Muscle of arm (tissue), 14 donors: ENCODE data around the gene TSACC. TPM values are rescaled to one million over a fixed set of nuclear protein-coding genes. Genes with fewer than 3 reads are reported as not detected.
"Not testable (repeated sequence)": the region's sequence is repeated elsewhere in the genome, so short reads cannot be mapped to it uniquely, and the experiment has no call there.

ENCODE experiments used
- DNase-seq: peaks from one replicate; pipeline ENCODE4 v3.0.0-alpha.2; 2013
- long read RNA-seq, 11 donors: transcript quantifications; one replicate each; lab custom pipeline, GENCODE V29; 2026
- polyA plus RNA-seq, 12 donors: library from polyadenylated mRNA; unstranded; fragments of 120-200 nt; gene quantifications; one replicate each; pipeline ENCODE4 v1.2.1, GENCODE V29; 2013; ENCODE audit not compliant: insufficient read length in 12 of 12

The TSACC gene
- 1 to 10 TPM in 4 of 12 donors, under 1 TPM in 6, not detected in 2; 0.60 to 1.4 (median 0.89) TPM for polyA plus RNA-seq
- long read RNA-seq, donor 1 = 0 reads
- long read RNA-seq, donor 2 = 0 reads
- long read RNA-seq, donor 3, partial matches to known transcripts = 0 of 1 reads
- long read RNA-seq, donor 3, other reads (novel, unspliced or antisense) = 0 of 1 reads
- long read RNA-seq, donor 4 = 0 reads
- long read RNA-seq, donor 5 = 0 reads
- long read RNA-seq, donor 6 = 0 reads
- long read RNA-seq, donor 7 = 0 reads
- long read RNA-seq, donor 8, partial matches to known transcripts = 0 of 1 reads
- long read RNA-seq, donor 8, other reads (novel, unspliced or antisense) = 0 of 1 reads
- long read RNA-seq, donor 9 = 0 reads
- long read RNA-seq, donor 10, partial matches to known transcripts = 150 of 150 reads
- long read RNA-seq, donor 10, other reads (novel, unspliced or antisense) = 0 of 150 reads
- long read RNA-seq, donor 11 = 0 reads

DNA sequence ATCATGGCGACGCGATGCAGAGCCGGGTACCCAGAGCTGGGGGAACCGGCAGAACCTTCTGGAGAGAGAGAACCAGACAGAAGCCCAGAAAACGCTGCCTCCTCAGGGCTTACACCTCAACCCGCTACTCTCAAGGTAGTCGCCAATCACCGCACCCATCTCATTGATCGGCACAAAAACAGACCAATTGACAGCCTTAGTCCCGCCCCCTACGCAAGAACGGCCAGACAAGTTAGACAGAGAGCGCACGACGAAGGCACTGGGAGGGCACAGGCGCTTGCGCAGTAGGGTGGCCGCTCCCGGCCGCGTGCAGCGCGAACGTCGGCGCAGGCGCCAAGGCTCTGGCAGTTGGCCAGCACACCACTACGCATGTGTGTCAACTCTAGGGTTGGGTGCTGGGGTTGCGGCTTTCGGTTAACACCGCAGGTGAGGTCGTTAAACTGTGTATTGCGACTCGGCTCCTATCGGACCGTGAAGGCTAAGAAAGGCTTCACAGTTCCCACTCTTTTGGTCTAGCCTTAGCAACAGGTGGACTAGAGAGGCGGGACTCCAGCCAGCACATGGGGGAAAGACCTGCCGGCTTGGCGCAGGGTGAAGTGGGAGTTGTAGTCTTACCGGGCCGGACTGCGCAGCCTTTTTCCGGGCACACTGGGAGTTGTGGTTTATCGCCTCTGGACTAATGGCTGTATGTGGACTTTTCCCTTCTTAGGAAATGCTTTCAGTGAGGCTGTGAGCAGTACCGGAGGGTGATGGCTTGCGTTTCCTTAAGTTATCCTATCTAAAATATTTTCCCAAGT lies at the start of gene TSACC, which contains the start of gene CCT3:
Gene TSACC, plus strand, starts transcription at position 347 of the 797 bp plus-strand sequence. CDS start 1,232 bp downstream, outside the sequence.
Gene CCT3, minus strand, starts transcription at position 113 of the 797 bp plus-strand sequence. Its CDS starts 108 bp downstream, at position 5.
- peak; percentile 100 for DNase-seq

DNA sequence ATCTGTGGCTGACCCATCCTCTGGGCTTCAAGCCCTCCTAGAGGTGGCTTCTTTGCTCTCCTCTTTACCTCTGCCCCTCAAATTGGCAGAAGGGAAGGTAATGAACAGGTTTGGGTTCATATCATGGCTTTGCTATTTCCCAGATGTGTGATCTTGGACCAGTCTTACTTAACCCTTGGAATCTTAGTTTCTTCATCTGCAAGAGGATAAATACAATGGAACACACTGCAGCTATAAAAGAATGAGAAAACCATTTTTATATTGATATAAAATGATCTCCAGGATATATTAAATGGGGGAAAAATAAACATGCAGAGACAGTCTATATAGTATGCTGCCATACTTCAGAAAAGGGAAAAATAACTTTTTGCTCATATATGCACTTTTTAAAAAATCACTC lies 48.5 kb upstream of the TSACC start:
- DNase-seq = no peak

DNA sequence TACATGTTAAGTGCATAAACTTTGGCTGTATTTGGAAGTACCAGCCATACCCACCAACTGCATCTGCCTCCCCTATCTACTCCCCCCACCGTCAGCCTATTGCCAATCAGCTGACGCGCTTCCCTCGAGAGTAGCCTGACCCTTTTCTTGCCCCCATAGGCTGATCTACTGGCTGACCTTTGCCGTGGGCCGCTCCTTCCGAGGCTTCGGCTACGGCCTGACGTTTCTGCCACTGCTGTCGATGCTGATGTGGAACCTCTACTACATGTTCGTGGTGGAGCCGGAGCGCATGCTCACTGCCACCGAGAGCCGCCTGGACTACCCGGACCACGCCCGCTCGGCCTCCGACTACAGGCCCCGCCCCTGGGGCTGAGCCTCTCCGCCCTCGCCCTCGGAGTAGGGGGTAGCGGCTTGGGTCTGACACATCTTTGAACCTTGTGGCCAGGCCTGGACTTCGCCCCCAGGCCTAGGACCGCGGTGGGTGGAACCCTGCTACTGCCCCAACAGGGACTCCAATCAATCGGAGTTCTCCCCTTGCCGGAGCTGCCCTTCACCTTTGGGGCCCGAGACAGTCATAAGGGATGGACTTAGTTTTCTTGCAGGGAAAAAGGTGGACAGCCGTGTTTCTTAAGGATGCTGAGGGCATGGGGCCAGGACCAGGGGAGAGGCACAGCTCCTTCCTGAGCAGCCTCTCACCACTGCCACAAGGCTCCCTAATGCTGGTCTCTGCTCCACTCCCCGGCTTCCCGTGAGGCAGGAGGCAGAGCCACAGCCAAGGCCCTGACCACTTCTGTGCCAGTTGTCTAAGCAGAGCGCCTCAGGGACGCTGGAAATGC lies 46.9 kb upstream of the TSACC start:
- peak; percentile 85 for DNase-seq

DNA sequence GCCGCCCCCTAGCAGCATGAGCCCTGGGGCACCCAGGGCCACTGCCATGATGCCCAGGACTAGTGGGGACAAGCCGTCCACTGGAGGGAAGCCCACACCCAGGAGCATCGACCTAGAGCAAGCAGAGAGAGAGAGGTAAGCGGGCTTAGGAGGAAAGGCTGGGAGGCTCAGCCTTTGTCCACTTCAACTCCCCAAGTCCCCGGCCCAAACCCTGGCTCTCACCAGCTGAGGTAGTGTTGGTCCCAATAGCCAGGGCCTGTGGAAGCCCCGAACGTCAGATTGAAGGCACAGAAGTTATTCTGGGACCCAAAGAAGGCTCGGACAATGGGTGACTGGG lies 45.3 kb upstream of the TSACC start:
- no peak for DNase-seq

DNA sequence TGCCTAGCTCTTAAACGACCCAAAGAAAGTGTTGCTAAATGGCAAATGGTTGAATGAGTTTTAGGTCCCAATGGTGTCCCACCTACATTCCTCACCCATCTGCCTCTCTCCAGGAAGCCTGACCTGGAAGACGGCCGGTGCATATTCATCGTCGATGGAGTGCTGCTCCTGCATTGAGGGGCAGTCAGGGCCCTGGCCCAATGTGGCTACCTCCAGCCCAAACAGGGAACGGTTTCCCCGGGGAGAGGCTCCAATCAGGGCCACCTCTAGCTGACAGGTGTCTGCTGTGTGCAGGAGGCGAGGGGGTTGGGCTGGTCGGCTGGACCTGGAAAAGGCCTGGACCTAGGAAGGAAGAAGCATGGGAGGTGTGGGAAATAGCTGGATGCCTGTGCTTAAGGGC lies 44.4 kb upstream of the TSACC start:
- no peak for DNase-seq

DNA sequence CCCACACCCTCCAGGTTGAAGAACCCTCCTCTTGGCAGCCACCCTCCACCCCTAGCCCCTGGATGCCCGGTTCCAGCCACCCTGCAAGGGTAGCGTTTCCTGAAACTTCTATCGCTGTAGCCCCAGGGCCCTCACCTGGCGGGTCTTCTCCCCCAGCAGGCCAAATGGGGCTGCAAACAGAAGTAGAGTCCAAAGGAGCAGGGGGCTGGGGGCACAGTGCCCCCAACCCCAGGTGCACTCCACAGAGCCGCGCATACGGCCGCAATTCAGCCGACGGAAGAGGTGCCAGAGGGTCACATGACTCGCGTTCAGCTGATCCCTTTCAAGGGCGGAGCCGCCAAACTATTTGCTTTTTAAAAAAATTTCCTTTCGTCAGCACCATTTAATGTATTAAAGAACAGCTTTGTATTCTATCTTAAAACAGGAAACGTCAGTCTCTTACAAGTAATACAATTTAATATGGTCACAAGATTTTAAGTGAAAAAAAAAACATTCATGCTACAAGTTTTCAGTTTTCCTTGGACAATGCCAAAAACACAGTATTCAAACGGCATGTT lies 42.9 kb upstream of the TSACC start, which contains the start of gene GLMP:
Gene GLMP, minus strand, starts transcription at position 289 of the 557 bp plus-strand sequence. Its CDS starts 34 bp downstream, at position 255.
- peak; percentile 85 for DNase-seq

DNA sequence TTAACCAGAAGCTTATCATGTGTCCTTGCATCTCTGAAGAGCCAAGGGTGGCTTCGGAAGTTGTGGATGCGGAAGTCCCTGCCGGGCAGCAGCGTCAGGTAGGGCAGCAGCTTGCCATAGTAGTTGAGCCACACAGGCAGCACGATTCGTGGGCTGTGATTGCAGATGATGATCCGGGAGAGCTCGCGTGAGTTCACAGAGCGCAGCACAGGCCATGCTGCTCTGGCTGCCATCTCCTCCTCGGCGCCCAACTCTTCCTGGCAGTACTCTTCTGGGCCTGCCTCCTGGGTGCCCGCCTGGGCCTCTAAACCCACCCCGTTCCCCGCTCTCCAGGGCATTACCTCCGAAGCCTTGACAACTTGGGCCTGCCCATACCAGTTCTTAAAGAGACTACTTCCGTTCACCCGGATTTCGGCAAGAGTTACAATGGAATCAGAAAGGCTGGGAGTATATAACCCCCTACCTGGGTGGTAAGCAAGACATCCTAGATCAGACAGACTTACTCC lies 39.4 kb upstream of the TSACC start, which contains the start of gene VHLL:
Gene VHLL, minus strand, starts transcription at position 456 of the 506 bp plus-strand sequence. Its CDS starts 118 bp downstream, at position 338.
- DNase-seq = no peak

DNA sequence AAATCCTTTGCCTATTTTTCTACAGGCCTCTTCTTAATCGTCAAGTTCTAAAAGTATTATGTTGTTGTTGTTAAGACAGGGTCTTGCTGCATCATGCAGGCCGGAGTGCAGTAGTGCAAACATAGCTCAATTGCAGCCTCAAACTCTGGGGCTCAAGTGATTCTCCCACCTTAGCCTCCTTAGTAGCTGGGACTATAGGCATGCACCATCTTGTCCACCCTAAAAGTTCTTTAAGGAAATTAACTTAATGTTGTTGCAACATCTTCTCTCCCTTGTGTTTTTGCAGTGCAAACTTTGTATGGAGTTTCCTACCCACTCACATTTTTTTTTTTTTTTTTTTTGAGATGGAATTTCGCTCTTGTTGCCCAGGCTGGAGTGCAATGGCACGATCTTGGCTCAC lies 35.1 kb upstream of the TSACC start:
- DNase-seq = no peak

DNA sequence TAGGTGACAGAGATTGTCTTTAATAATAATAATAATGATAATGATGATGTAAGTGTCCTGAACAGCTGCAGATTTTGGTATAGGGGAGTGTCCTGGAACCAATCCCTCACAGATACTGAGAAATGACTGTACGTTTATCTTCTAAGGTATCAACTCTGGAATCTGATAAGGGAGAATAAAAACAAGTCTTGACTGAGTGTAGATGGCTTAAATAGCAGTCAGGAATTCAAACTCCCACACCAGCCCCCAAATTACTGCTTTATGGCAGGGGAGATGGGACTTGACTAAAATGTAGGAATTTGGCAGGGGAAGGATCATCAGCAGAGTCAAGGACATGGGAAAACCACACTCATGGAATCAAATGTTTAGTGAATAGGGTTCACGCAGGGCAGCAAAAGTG lies 33.1 kb upstream of the TSACC start:
- no peak for DNase-seq

DNA sequence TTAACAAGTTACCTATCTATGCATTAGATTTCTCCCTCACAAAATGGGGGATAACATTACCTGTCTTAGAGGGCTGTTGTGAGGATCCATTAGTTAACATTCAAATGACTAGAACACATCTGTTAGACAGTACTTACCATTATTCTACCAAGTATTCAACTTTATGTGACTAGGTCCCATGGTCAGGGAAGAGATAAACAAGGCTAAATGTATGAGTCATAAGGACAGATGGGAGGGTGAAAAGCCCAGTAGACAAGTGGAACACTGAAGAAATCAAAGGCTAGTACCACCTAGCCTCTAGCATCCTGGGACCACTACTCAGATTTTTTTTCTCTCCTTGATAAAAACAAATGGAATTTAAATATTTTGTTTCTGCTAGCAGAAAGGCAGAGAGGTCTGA lies 30.2 kb upstream of the TSACC start:
- DNase-seq = no peak

DNA sequence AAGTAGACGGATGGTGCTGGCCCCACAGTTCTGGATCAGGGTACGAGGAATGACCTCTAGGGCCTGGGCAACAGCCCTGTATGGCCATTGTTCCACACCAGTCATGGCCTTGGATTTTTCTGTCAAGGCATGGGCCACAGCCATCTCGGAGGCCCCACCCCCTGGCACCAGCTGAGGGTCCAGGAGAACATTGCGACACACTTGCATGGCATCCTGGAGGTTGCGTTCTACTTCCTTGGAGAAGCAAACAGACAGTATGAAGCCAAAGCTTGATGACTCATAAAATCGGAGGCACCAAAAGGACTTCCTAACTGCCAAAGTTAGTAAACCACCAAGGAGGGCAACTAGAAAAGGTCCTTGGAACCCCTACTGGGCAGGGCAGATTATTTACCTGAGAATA lies 27.4 kb upstream of the TSACC start:
- no peak for DNase-seq

DNA sequence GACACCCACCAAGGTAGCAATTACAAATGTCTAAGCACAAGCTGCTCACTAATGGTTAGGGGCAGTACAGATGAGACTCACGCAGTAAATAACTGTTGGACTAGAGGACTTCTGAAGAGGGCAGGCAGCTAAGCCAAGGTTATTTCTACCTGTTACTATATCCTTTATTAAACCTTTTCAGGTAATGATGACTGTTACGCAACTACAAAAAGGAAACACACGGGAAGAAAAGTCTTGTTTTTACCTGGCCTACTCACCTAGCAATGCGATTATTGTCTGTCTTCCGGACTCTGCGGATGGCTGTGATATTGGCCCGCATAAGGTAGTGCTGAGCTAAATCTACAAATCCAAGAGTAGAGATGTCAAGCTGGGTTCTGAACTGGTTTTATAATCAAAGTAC lies 21.4 kb upstream of the TSACC start:
- DNase-seq = no peak

DNA sequence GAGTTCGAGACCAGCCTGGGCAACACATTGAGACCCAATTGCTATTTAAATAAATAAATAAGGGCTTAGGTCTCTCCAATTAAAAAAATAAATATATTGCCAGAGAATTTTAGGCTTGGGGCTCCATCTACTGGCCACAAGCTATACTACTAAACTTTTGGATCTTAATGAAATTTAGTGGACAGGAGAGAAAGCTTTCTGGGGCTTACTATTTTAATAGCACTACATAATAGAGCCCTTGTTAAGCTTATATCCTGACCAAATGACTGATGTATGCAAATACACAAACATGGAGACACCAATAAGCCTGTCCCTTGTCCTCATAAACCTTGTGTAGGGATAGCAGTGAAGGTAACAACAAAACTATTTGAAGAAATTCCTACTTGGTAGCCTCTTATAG lies 18.7 kb upstream of the TSACC start:
- peak; percentile 8 for DNase-seq

DNA sequence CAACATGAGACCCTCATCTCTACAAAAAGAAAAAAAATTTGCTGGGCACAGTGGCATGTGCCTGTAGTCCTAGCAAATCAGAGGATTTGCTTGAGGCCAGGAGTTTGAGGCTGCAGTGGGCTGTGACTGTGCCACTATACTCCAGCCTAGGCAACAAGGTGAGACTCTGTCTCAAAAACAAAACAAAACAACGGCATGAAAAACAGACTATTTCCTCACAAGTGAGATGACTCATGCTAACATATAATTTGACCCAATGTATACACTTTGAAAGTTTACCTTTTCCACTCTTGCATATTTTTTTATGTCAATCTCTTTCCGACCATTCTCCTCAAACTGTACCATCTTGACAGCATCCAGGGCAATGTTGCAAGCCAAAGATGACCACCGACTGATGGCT lies 17.8 kb upstream of the TSACC start:
- DNase-seq = no peak

DNA sequence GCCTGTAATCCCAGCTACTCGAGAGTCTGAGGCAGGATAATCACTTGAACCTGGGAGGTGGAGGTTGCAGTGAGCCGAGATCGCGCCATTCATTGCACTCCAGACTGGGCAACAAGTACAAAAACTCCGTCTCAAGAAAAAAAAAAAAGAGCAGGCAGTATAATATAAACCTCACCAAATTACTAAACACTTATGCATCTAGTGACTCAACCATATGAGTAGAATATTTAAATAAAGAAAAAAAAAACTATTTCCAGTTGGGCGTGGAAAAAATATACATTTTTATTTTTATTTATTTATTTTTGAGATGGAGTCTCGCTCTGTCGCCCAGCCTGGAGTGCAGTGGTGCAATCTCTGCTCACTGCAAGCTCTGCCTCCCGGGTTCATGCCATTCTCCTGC lies 15.1 kb upstream of the TSACC start:
- DNase-seq = not testable (repeated sequence)

DNA sequence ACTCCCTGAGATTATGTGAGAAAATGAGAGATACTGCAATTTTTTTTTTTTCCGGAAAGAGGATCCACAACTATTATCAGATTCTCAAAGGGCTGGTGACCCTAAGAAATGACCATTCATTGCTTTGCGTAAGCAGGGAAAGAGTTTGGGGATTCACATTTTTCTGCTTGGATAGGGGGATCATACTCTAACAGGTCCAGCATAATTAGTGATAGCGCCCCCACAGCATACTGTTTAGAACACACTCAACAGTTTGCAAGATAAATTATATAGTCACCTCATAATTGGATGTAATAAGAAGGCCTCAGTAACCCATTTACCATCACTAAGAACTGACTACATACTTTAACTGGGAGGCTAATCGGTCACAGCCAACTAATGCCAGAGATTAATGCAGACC lies 2.1 kb upstream of the TSACC start:
- no peak for DNase-seq

DNA sequence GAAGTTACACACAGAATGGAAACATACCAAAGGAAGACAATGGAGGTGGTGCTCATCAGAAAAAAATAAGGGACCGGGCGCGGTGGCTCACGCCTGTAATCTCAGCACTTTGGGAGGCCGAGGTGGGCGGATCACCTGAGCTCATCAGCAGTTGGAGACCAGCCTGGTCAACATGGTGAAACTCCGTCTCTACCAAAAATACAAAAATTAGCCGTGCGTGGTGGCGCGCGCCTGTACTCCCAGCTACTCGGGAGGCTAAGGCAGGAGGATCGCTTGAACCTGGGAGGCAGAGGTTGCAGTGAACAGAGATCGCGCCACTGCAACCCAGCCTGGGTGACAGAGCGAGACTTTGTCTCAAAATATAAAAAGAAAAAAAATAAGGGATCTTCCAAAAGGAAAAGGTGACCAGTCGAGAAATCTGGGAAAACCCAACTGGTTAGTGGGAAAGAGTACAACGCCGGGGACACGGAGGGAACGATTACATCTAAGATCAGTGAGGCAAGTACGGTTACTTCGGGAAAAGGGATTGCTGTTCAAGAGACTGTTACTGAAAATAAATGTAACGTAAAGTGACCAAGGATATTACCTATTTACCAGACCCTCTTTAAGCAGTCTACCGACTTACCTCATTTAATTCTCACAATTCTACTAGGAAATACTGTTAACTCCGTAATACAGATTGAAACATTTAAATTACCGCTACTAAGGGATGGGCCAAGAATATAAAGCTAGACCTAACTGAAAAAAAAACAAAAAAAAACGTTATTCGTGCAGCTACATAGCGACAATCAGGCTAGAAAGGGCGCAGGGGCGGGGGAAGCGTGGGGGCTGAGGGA lies 1.1 kb upstream of the TSACC start:
- no peak for DNase-seq

DNA sequence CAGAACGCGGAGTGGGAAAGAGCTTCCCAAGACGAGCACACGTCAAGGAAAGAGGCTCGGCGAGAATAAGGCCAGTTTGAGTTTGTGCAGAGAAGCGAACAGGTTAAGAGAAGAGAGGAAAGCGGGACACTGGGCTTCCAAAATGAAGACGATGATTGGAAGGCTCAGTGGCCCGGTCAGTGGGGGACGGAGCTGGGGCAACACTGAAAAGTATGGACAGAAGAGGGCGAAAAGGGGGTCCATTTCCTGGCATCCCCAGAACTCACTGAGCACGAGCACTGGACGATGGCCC lies 492 bp upstream of the TSACC start:
- DNase-seq = no peak

DNA sequence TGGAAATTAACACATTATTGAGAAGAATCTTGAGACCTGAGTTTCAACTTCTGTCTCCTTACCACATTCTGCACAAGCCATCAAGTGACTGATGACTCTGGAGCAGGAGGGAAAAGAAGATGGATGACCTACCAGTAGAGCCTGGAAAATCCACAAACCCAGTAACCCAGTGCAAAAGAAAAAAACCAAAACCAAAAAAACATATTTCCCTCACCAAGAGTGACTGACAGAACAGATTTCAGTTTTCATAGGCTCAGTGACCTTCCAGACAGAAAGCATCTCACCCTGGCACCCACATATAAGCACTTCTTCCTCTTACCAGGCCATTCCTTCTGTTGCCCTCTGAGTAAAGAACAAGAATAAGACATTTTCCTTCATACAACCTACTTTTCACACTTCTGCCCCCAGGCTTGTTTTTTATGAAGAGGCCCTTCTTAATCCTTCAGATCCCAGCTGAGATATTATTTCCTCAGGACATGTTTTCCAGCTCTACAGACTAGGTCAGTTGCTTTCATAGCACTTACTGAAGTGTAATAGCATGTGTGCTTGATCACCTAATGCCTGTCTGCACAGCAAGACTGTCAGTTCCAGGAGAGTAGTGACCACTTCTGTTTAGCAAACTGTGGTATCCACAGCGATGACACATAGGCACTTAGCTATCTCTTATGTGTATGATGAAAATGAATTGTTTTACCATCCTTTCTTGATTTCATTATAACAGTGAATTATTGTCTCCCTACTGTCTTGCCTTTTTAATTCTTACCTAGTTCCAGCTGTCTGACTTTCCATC lies 4.0 kb downstream of the TSACC start:
- DNase-seq = no peak

DNA sequence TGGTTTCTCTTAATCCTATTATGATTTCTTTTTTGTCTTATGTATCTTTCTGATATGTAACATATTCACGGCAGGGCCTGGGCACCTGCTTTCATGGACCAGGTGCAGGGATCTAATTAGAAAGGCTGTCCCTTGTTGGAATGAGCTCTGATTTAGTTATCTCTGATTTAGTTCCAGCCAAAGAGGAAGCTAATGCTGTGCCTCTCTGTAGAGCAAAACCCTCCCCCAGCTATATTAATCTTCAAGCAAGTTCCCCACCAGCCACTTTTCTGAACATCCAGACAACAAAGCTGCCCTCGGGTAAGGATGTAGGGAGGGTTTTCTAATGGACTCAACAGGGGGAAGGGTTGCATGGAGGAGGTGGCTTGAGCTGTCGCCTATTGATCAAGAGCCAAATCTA lies 6.1 kb downstream of the TSACC start:
- no peak for DNase-seq
